IMR-90 (cell line): Measurements from ENCODE around the gene AKAP13. TPM values are rescaled to one million over a fixed set of nuclear protein-coding genes. Genes with fewer than 3 reads are reported as not detected.

Experiments
- ATAC-seq: fragments of 200-7000 bp; cut with Tn5 transposase; 2 replicates; pipeline ENCODE4 v1.9.1; 2020; ENCODE audit warnings: low read depth, mild to moderate bottlenecking, moderate library complexity
- BruUV-seq: library from RNA; stranded (reverse); fragments of 400-500 nt; replicated peaks from 2 replicates; lab custom pipeline; 2021; lab: Mats Ljungman, UMichigan
- CTCF ChIA-PET: fragments of 300-600 bp; formaldehyde crosslinking; extraction: SDS; loops from one replicate; lab custom pipeline; 2021; ENCODE audit warnings: antibody characterized with exemption; lab: Yijun Ruan, JAX
- POLR2A ChIA-PET: fragments of 300-600 bp; sonication (Branson Sonifier 250); formaldehyde crosslinking; loops from one replicate; lab custom pipeline; 2022; ENCODE audit warnings: antibody characterized with exemption; ENCODE audit not compliant: unreplicated experiment; lab: Charles Lee
- DNase-seq: peaks from one replicate; pipeline ENCODE4 v3.0.0; 2013
- H2AFZ ChIP-seq: replicated peaks from 2 replicates; pipeline ENCODE3; 2013; ENCODE audit warnings: low read length, mild to moderate bottlenecking; ENCODE audit not compliant: poor library complexity
- H2AK5ac ChIP-seq: 2 replicates; pipeline ENCODE4 v1.6.1; 2013; ENCODE audit warnings: low read depth, low read length, inconsistent platforms
- H2AK9ac ChIP-seq: replicated peaks from 2 replicates; pipeline ENCODE3; 2013; ENCODE audit warnings: mild to moderate bottlenecking, low read depth, low read length, moderate library complexity; ENCODE audit not compliant: poor library complexity
- H2BK120ac ChIP-seq: 2 replicates; pipeline ENCODE4 v1.6.1; 2013; ENCODE audit warnings: low read depth, low read length, inconsistent platforms
- H2BK15ac ChIP-seq: 3 replicates; pipeline ENCODE4 v1.6.1; 2013; ENCODE audit warnings: low read depth, low read length, inconsistent platforms
- H2BK20ac ChIP-seq: 2 replicates; pipeline ENCODE4 v1.6.1; 2013; ENCODE audit warnings: low read depth, mild to moderate bottlenecking, inconsistent platforms, low read length, moderate library complexity
- H2BK5ac ChIP-seq: 2 replicates; pipeline ENCODE4 v1.6.1; 2013; ENCODE audit warnings: mild to moderate bottlenecking, low read depth, low read length, inconsistent platforms; ENCODE audit not compliant: poor library complexity, severe bottlenecking
- H3K14ac ChIP-seq: replicated peaks from 2 replicates; pipeline ENCODE4 v1.6.1; 2013; ENCODE audit warnings: low read depth, low read length, inconsistent platforms
- H3K18ac ChIP-seq: 2 replicates; pipeline ENCODE4 v1.6.1; 2013; ENCODE audit warnings: low read depth, low read length, control low read depth
- H3K23ac ChIP-seq: 2 replicates; pipeline ENCODE4 v1.6.1; 2013; ENCODE audit warnings: low read depth, low read length, inconsistent platforms
- H3K27ac ChIP-seq: 2 replicates; pipeline ENCODE4 v1.5.1; 2013; ENCODE audit warnings: mild to moderate bottlenecking, control low read depth, low read length; ENCODE audit not compliant: insufficient read depth
- H3K27me3 ChIP-seq: 2 replicates; pipeline ENCODE4 v1.6.1; 2013; ENCODE audit warnings: low read length; ENCODE audit not compliant: control insufficient read depth, insufficient read depth
- H3K36me3 ChIP-seq: 2 replicates; pipeline ENCODE4 v1.6.1; 2013; ENCODE audit warnings: low read length, mixed read lengths; ENCODE audit not compliant: control insufficient read depth, insufficient read depth
- H3K4ac ChIP-seq: 2 replicates; pipeline ENCODE4 v1.6.1; 2013; ENCODE audit warnings: low read depth, low read length, inconsistent platforms
- H3K4me1 ChIP-seq: 2 replicates; pipeline ENCODE4 v1.6.1; 2013; ENCODE audit warnings: low read length, mixed read lengths; ENCODE audit not compliant: control insufficient read depth, insufficient read depth
- H3K4me2 ChIP-seq: 2 replicates; pipeline ENCODE4 v1.6.1; 2013; ENCODE audit warnings: low read depth, mild to moderate bottlenecking, control low read depth, low read length, moderate library complexity
- H3K4me3 ChIP-seq: 2 replicates; pipeline ENCODE4 v1.5.1; 2013; ENCODE audit warnings: low read depth, mild to moderate bottlenecking, control low read depth, low read length, moderate library complexity; ENCODE audit not compliant: insufficient read depth
- H3K56ac ChIP-seq: 2 replicates; pipeline ENCODE4 v1.6.1; 2013; ENCODE audit warnings: low read length, inconsistent platforms; ENCODE audit not compliant: insufficient read depth; ENCODE audit errors: extremely low read depth
- H3K79me1 ChIP-seq, 2 experiments: 2 replicates each; pipeline ENCODE4 v1.6.1; 2013; ENCODE audit warnings: low read length in 2 of 2, inconsistent platforms in 1 of 2, low read depth in 1 of 2
- H3K9ac ChIP-seq: 2 replicates; pipeline ENCODE4 v1.6.1; 2013; ENCODE audit warnings: low read depth, low read length, control low read depth
- H3K9me1 ChIP-seq: 2 replicates; pipeline ENCODE4 v1.6.1; 2013; ENCODE audit warnings: low read length, inconsistent platforms; ENCODE audit not compliant: insufficient read depth
- H3K9me3 ChIP-seq: 2 replicates; pipeline ENCODE4 v1.6.1; 2013; ENCODE audit warnings: low read length; ENCODE audit not compliant: control insufficient read depth, insufficient read depth
- H4K20me1 ChIP-seq: 2 replicates; pipeline ENCODE4 v1.6.1; 2013; ENCODE audit warnings: low read length, inconsistent platforms; ENCODE audit not compliant: insufficient read depth
- H4K5ac ChIP-seq: 2 replicates; pipeline ENCODE4 v1.6.1; 2013; ENCODE audit warnings: mild to moderate bottlenecking, low read depth, low read length, control low read depth
- H4K8ac ChIP-seq, 2 experiments: 2 replicates each; pipeline ENCODE4 v1.6.1; 2013; ENCODE audit warnings: low read depth in 2 of 2, low read length in 2 of 2, control low read depth in 1 of 2, inconsistent platforms in 1 of 2
- H4K91ac ChIP-seq: 2 replicates; pipeline ENCODE4 v1.6.1; 2013; ENCODE audit warnings: low read depth, low read length, inconsistent platforms; ENCODE audit not compliant: insufficient read depth
- BHLHE40 ChIP-seq: fragments of 150-350 bp; IDR thresholded peaks from 2 replicates; pipeline ENCODE4 v1.6.1; 2016; ENCODE audit warnings: mild to moderate bottlenecking, low read depth, low read length
- CEBPB ChIP-seq: IDR thresholded peaks from 2 replicates; pipeline ENCODE4 v1.6.1; 2012; ENCODE audit warnings: low read depth, low read length, improper control_type of control experiment
- CHD1 ChIP-seq: IDR thresholded peaks from 2 replicates; pipeline ENCODE4 v1.6.1; 2012; ENCODE audit warnings: low read depth, low read length, improper control_type of control experiment
- CTCF ChIP-seq: conservative IDR thresholded peaks from 2 replicates; pipeline ENCODE4 v1.5.1; 2012; ENCODE audit warnings: mild to moderate bottlenecking, low read depth, low read length, improper control_type of control experiment
- ELK1 ChIP-seq: fragments of 150-350 bp; IDR thresholded peaks from 2 replicates; pipeline ENCODE4 v1.6.1; 2016; ENCODE audit warnings: low read depth, mild to moderate bottlenecking, low read length, moderate library complexity, borderline replicate concordance
- FOS ChIP-seq: fragments of 150-350 bp; IDR thresholded peaks from 2 replicates; pipeline ENCODE4 v1.6.1; 2016; ENCODE audit warnings: low read depth, low read length
- MAFK ChIP-seq: IDR thresholded peaks from 2 replicates; pipeline ENCODE4 v1.6.1; 2012; ENCODE audit warnings: low read depth, low read length, improper control_type of control experiment
- MXI1 ChIP-seq: IDR thresholded peaks from 2 replicates; pipeline ENCODE4 v1.6.1; 2012; ENCODE audit warnings: low read depth, mild to moderate bottlenecking, low read length, moderate library complexity, borderline replicate concordance
- NFE2L2 ChIP-seq: fragments of 150-350 bp; IDR thresholded peaks from 2 replicates; pipeline ENCODE4 v1.6.1; 2016; ENCODE audit warnings: low read depth, mild to moderate bottlenecking, low read length
- RAD21 ChIP-seq: IDR thresholded peaks from 2 replicates; pipeline ENCODE4 v1.6.1; 2012; ENCODE audit warnings: low read length, improper control_type of control experiment
- SMC3 ChIP-seq: fragments of 150-350 bp; IDR thresholded peaks from 2 replicates; pipeline ENCODE4 v1.6.1; 2016; ENCODE audit warnings: low read depth, mild to moderate bottlenecking, antibody characterized with exemption, low read length, moderate library complexity
- USF2 ChIP-seq: fragments of 150-350 bp; IDR thresholded peaks from 2 replicates; pipeline ENCODE4 v1.6.1; 2017; ENCODE audit warnings: mild to moderate bottlenecking, antibody characterized with exemption, low read length, low read depth
- WGBS, 2 experiments: methylation state at CpG; one replicate each; pipeline versions ENCODE4 v1.1.5 to v1.1.7; 2013; ENCODE audit warnings: missing lambda C conversion rate in 2 of 2; ENCODE audit not compliant: insufficient read length in 1 of 2; ENCODE audit errors: extremely low coverage in 2 of 2; 5-methylcytosine and 5-hydroxymethylcytosine counted together
- dilution Hi-C: fragments of 300-500 bp; cut with HindIII; formaldehyde crosslinking; loops from one replicate; pipeline ENCODE4 v1.14.3; 2018; ENCODE audit warnings: low sequenced_read_pairs; ENCODE audit not compliant: unreplicated experiment
- in situ Hi-C: fragments of 300-500 bp; cut with MboI; formaldehyde crosslinking; loops from 3 replicates; pipeline ENCODE4 v1.14.3; 2019; ENCODE audit warnings: low sequenced_read_pairs, inconsistent platforms, mixed read lengths
- intact Hi-C: fragments of 100-400 bp; cut with micrococcal nuclease; formaldehyde crosslinking; loops from 2 replicates; pipeline ENCODE4 v1.10.0; 2022
- polyA plus RNA-seq, 3 experiments: library from polyadenylated mRNA; depleted of rRNA; stranded (reverse); fragments of >200 nt; gene quantifications; 2 replicates each; pipeline ENCODE4 v1.2.3, GENCODE V29; 2012; ENCODE audit warnings: low replicate concordance in 1 of 3
- total RNA-seq: library from RNA; depleted of rRNA; stranded (reverse); fragments of >200 nt; gene quantifications from 2 replicates; pipeline ENCODE4 v1.2.3, GENCODE V29; 2012

AKAP13 gene
- total and polyA plus RNA-seq, 2 of the 4 experiments (the other 2 are of a cell fraction): 10.4 to 46.4 TPM

- no peak for TF ChIP-seq RAD21
These were observed 243.9 kb downstream of the AKAP13 start (continued) for GRCh38 chr15:85624291-85624801.

- peak overlapping the region; percentile 61; the same call in 1 of the 2 replicates for H3K18ac ChIP-seq
- ChIA-PET CTCF (interaction anchor here (0.7 kb wide), 1 partner anchor 15 kb away, joined by 3 read pairs; no protein-coding TSS in a partner anchor), POLR2A (no interaction called here)
- H4K20me1 ChIP-seq: peaks cover 7% of the 10 kb centered on the region; the same call in 1 of the 2 replicates
- no peak overlapping the region for H2AFZ ChIP-seq
- peak overlapping the region; percentile 70 for H3K4ac ChIP-seq
- in situ Hi-C loops: no loop called here
- BruUV-seq: no TSS peak
- no peak for DNase-seq
- intact Hi-C loops: loop anchor here (10.0 kb wide), 1 partner anchor 210 kb away; no protein-coding TSS in a partner anchor
- H4K91ac ChIP-seq: peak overlapping the region; percentile 43
- no peaks in the 10 kb centered on the region for H3K9me3 ChIP-seq
- H4K8ac ChIP-seq: peak overlapping the region in 1 of 2 experiments; percentile 58; a peak in 2 of 4 replicates
- H2AK5ac ChIP-seq: peak overlapping the region; percentile 52
- H2BK5ac ChIP-seq: peak overlapping the region; percentile 79
- peak overlapping the region; percentile 76 for H3K27ac ChIP-seq
- peak overlapping the region; percentile 32; the same call in 1 of the 2 replicates for H3K4me2 ChIP-seq
- peak overlapping the region; percentile 81 for H3K14ac ChIP-seq
- H3K9ac ChIP-seq: no peak overlapping the region
- H2BK20ac ChIP-seq: peak overlapping the region; percentile 62
- 100% methylated on average over 1 of the region's 7 CpGs; no CpG with 5 or more reads in 1 of the 2 experiments for WGBS, 2 experiments
- H2AK9ac ChIP-seq: no peak overlapping the region
- H3K36me3 ChIP-seq: no peaks in the 10 kb centered on the region
- no peaks in the 10 kb centered on the region for H3K27me3 ChIP-seq
- dilution Hi-C loops: no loop called here
- H4K5ac ChIP-seq: peak overlapping the region; percentile 67
- H3K4me1 ChIP-seq: peaks cover 20% of the 10 kb centered on the region
- H2BK120ac ChIP-seq: peak overlapping the region; percentile 63
- peak overlapping the region; percentile 53; the same call in 2 of the 3 replicates for H2BK15ac ChIP-seq
- no peak overlapping the region for H3K4me3 ChIP-seq
- ATAC-seq: no peak
- H3K79me1 ChIP-seq: peaks cover 42 to 85% of the 10 kb centered on the region in 2 experiments
- no peak overlapping the region for H3K56ac ChIP-seq
- peaks cover 16% of the 10 kb centered on the region for H3K9me1 ChIP-seq
- peak overlapping the region; percentile 57 for H3K23ac ChIP-seq
- TF ChIP-seq USF2 (no peak), CHD1 (no peak), BHLHE40 (no peak), SMC3 (no peak), MXI1 (no peak), CEBPB (no peak), FOS (no peak), ELK1 (no peak), CTCF (no peak), MAFK (no peak), NFE2L2 (no peak)
These were observed 244.9 kb downstream of the AKAP13 start for GRCh38 chr15:85625166-85625830.
